OCI-LY3 (cell line): Measurements from ENCODE around the gene HOXD1.

Source experiments
- H2AFZ ChIP-seq: fragments of 200-600, 300-600 bp; shearing (Covaris generic); 2 replicates; pipeline ENCODE4 v1.6.0; 2014; ENCODE audit warnings: antibody characterized with exemption, low read depth, low read length
- H3K27ac ChIP-seq: fragments of 200-600, 300-600 bp; sonication (generic); 2 replicates; pipeline ENCODE4 v1.5.1; 2014; ENCODE audit warnings: mild to moderate bottlenecking, low read length, moderate library complexity, mixed read lengths
- H3K27me3 ChIP-seq: fragments of 200-600, 300-600 bp; sonication (generic); 2 replicates; pipeline ENCODE4 v1.6.1; 2014; ENCODE audit warnings: low read depth, low read length, mixed read lengths
- H3K36me3 ChIP-seq: fragments of 200-600, 300-600 bp; sonication (generic); replicated peaks from 2 replicates; pipeline ENCODE3; 2014; ENCODE audit warnings: low read depth, low read length, mixed read lengths
- H3K4me1 ChIP-seq: fragments of 300-600, 200-600 bp; sonication (generic); 2 replicates; pipeline ENCODE4 v1.6.1; 2014; ENCODE audit warnings: low read length, mixed read lengths
- H3K4me2 ChIP-seq: fragments of 200-600, 300-600 bp; sonication (generic); 2 replicates; pipeline ENCODE4 v1.6.1; 2014; ENCODE audit warnings: low read length, mixed read lengths
- H3K4me3 ChIP-seq: fragments of 300-600, 200-600 bp; sonication (generic); 2 replicates; pipeline ENCODE4 v1.5.1; 2014; ENCODE audit warnings: antibody characterized with exemption, mild to moderate bottlenecking, low read length, moderate library complexity
- H3K79me2 ChIP-seq: fragments of 300-600, 200-600 bp; shearing (Covaris generic); 2 replicates; pipeline ENCODE4 v1.6.1; 2014; ENCODE audit warnings: mild to moderate bottlenecking, low read length, mixed read lengths
- H3K9ac ChIP-seq: fragments of 300-600, 200-600 bp; shearing (Covaris generic); 2 replicates; pipeline ENCODE4 v1.6.0; 2014; ENCODE audit warnings: mild to moderate bottlenecking, low read length, moderate library complexity
- H3K9me3 ChIP-seq: fragments of 200-600, 300-600 bp; shearing (Covaris generic); 2 replicates; pipeline ENCODE4 v1.6.1; 2014; ENCODE audit warnings: low read length, mixed read lengths; ENCODE audit not compliant: insufficient read depth
- H4K20me1 ChIP-seq: fragments of 200-600, 300-600 bp; sonication (generic); 2 replicates; pipeline ENCODE4 v1.6.1; 2016; ENCODE audit warnings: low read length, mixed read lengths; ENCODE audit not compliant: insufficient read depth
- CTCF ChIP-seq: fragments of 200-600, 300-600 bp; sonication (generic); IDR thresholded peaks from 2 replicates; pipeline ENCODE4 v1.5.1; 2014; ENCODE audit warnings: antibody characterized with exemption, low read length, low read depth
- EZH2phosphoT487 ChIP-seq: fragments of 200-600 bp; shearing (Covaris generic); IDR thresholded peaks from 2 replicates; pipeline ENCODE4 v1.6.1; 2018; ENCODE audit warnings: antibody characterized with exemption, mixed run types, low read depth

Gene HOXD1

GRCh38 chr2:176159663-176160250 is 28.7 kb upstream of the HOXD1 start:
- Histone ChIP-seq H3K9ac (no peak overlapping the region), H3K4me2 (no peak overlapping the region), H3K4me1 (no peaks in the 10 kb centered on the region), H3K27ac (no peak overlapping the region), H3K9me3 (no peaks in the 10 kb centered on the region), H3K27me3 (no peaks in the 10 kb centered on the region), H3K4me3 (no peak overlapping the region), H2AFZ (no peak overlapping the region), H3K36me3 (no peaks in the 10 kb centered on the region), H4K20me1 (no peaks in the 10 kb centered on the region), H3K79me2 (no peaks in the 10 kb centered on the region)
- no peak for TF ChIP-seq CTCF
- TF ChIP-seq EZH2phosphoT487, result no peak

GRCh38 chr2:176160251-176160985 is 28.1 kb upstream of the HOXD1 start:
- no peak overlapping the region for H2AFZ ChIP-seq
- H3K27me3 ChIP-seq, result no peaks in the 10 kb centered on the region
- no peaks in the 10 kb centered on the region for H3K9me3 ChIP-seq

GRCh38 chr2:176160986-176161824 is 27.3 kb upstream of the HOXD1 start:
- Histone ChIP-seq H3K9ac (no peak overlapping the region), H3K9me3 (no peaks in the 10 kb centered on the region), H4K20me1 (no peaks in the 10 kb centered on the region), H3K4me2 (no peak overlapping the region), H3K4me1 (no peaks in the 10 kb centered on the region), H3K27ac (no peak overlapping the region), H2AFZ (no peak overlapping the region), H3K36me3 (no peaks in the 10 kb centered on the region), H3K79me2 (no peaks in the 10 kb centered on the region), H3K4me3 (no peak overlapping the region), H3K27me3 (no peaks in the 10 kb centered on the region)
- TF ChIP-seq EZH2phosphoT487 (no peak), CTCF (no peak)

More at GRCh38 chr2:176160251-176160985, 28.1 kb upstream of the HOXD1 start:
- H3K4me3 ChIP-seq, result no peak overlapping the region
- no peak overlapping the region for H3K9ac ChIP-seq
- H3K36me3 ChIP-seq, result no peaks in the 10 kb centered on the region
- H3K4me2 ChIP-seq, result no peak overlapping the region
- H3K4me1 ChIP-seq, result no peaks in the 10 kb centered on the region
- no peaks in the 10 kb centered on the region for H3K79me2 ChIP-seq
- no peak overlapping the region for H3K27ac ChIP-seq
- H4K20me1 ChIP-seq, result no peaks in the 10 kb centered on the region
- no peak for TF ChIP-seq EZH2phosphoT487
- no peak for TF ChIP-seq CTCF
